ENCODE measurements around the gene OR2A2.
"Not testable (repeated sequence)": the region's sequence is repeated elsewhere in the genome, so short reads cannot be mapped to it uniquely, and the experiment has no call there.

OR2A2 gene

GRCh38 chr7:144109283-144109682 is at the start of gene OR2A2:
Gene OR2A2 (plus strand): TSS chr7:144109583. CDS start chr7:144109583, 0 bp downstream.
- DNase-seq (ENCODE audit: low read depth in 1 of 2, low spot score in 1 of 2): no peak

GRCh38 chr7:144063710-144064109 is 45.7 kb upstream of the OR2A2 start:
- no peak for DNase-seq (ENCODE audit: low read depth in 1 of 2, low spot score in 1 of 2)

GRCh38 chr7:144069511-144069910 is 39.9 kb upstream of the OR2A2 start, which contains the start of gene OR2A25:
Gene OR2A25 (plus strand): TSS chr7:144069811. CDS start chr7:144074220, 4,409 bp downstream.
- no peak for DNase-seq (ENCODE audit: low read depth in 1 of 2, low spot score in 1 of 2)

- DNase-seq (ENCODE audit: low read depth in 1 of 2, low spot score in 1 of 2): no peak
These were observed 39.4 kb upstream of the OR2A2 start for GRCh38 chr7:144069953-144070352.

- no peak for DNase-seq (ENCODE audit: low read depth in 1 of 2, low spot score in 1 of 2)
These were observed 35.0 kb upstream of the OR2A2 start for GRCh38 chr7:144074374-144074773.

- DNase-seq (ENCODE audit: low read depth in 1 of 2, low spot score in 1 of 2): no peak
These were observed 23.4 kb upstream of the OR2A2 start, which contains the start of gene OR2A12 for GRCh38 chr7:144085978-144086377. Gene OR2A12 (plus strand): TSS chr7:144086278. CDS start chr7:144095108, 8,830 bp downstream.

GRCh38 chr7:144086730-144087129 is 22.7 kb upstream of the OR2A2 start:
- no peak for DNase-seq (ENCODE audit: low read depth in 1 of 2, low spot score in 1 of 2)

- no peak for DNase-seq (ENCODE audit: low read depth in 1 of 2, low spot score in 1 of 2)
These were observed 22.2 kb upstream of the OR2A2 start for GRCh38 chr7:144087230-144087629.

- no peak for DNase-seq (ENCODE audit: low read depth in 1 of 2, low spot score in 1 of 2)
These were observed 18.7 kb upstream of the OR2A2 start for GRCh38 chr7:144090667-144091066.

GRCh38 chr7:144098776-144099175 is 10.6 kb upstream of the OR2A2 start:
- no peak for DNase-seq (ENCODE audit: low read depth in 1 of 2, low spot score in 1 of 2)

- no peak for DNase-seq (ENCODE audit: low read depth in 1 of 2, low spot score in 1 of 2)
These were observed 8.8 kb upstream of the OR2A2 start for GRCh38 chr7:144100607-144101006.

- DNase-seq (ENCODE audit: low read depth in 1 of 2, low spot score in 1 of 2): no peak
These were observed 7.3 kb upstream of the OR2A2 start for GRCh38 chr7:144102041-144102440.

- DNase-seq (ENCODE audit: low read depth in 1 of 2, low spot score in 1 of 2): no peak
These were observed 4.2 kb upstream of the OR2A2 start for GRCh38 chr7:144105211-144105610.

GRCh38 chr7:144110272-144110671 is 889 bp downstream of the OR2A2 start:
- DNase-seq (ENCODE audit: low read depth in 1 of 2, low spot score in 1 of 2): no peak

GRCh38 chr7:144113651-144114050 is 4.3 kb downstream of the OR2A2 start:
- no peak for DNase-seq (ENCODE audit: low read depth in 1 of 2, low spot score in 1 of 2)

GRCh38 chr7:144118341-144118740 is 9.0 kb downstream of the OR2A2 start:
- no peak for DNase-seq (ENCODE audit: low read depth in 1 of 2, low spot score in 1 of 2)

- DNase-seq (ENCODE audit: low read depth in 1 of 2, low spot score in 1 of 2): no peak
These were observed 13.5 kb downstream of the OR2A2 start, which contains the start of gene OR2A14 for GRCh38 chr7:144122876-144123275. Gene OR2A14 (plus strand): TSS chr7:144123176. CDS start chr7:144129113, 5,937 bp downstream.

- peak; percentile 72 to 82 for DNase-seq (ENCODE audit: low read depth in 1 of 2, low spot score in 1 of 2)
These were observed 18.4 kb downstream of the OR2A2 start for GRCh38 chr7:144127714-144128334.

GRCh38 chr7:144129601-144130000 is 20.2 kb downstream of the OR2A2 start:
- not testable (repeated sequence) for DNase-seq (ENCODE audit: low read depth in 1 of 2, low spot score in 1 of 2)

GRCh38 chr7:144130730-144131129 is 21.3 kb downstream of the OR2A2 start:
- DNase-seq (ENCODE audit: low read depth in 1 of 2, low spot score in 1 of 2): no peak

- no peak for DNase-seq (ENCODE audit: low read depth in 1 of 2, low spot score in 1 of 2)
These were observed 22.9 kb downstream of the OR2A2 start for GRCh38 chr7:144132262-144132661.

- no peak for DNase-seq (ENCODE audit: low read depth in 1 of 2, low spot score in 1 of 2)
These were observed 23.9 kb downstream of the OR2A2 start for GRCh38 chr7:144133307-144133706.

- DNase-seq (ENCODE audit: low read depth in 1 of 2, low spot score in 1 of 2): no peak
These were observed 24.7 kb downstream of the OR2A2 start for GRCh38 chr7:144134116-144134515.

Data from activated T-helper 1 cell treated with anti-CD3 and anti-CD28 coated beads, Interleukin-2, amount 50 U/mL, for 16 hours (primary cell).